Activated naive CD8-positive, alpha-beta T cell treated with anti-CD3 and anti-CD28 coated beads, Interleukin-2, amount 50 U/mL, for 24 hours (primary cell): ENCODE data around the gene LPCAT2.

Source experiments
- ATAC-seq: fragments of 150-1000 bp; cut with Tn5 transposase; one replicate; pipeline ENCODE4 v1.10.0; 2021
- DNase-seq: peaks from one replicate; pipeline ENCODE4 v3.0.0; 2021
- H3K27ac Mint-ChIP-seq: one replicate; pipeline ENCODE4 v1.8.0; 2021; ENCODE audit warnings: mild to moderate bottlenecking, mixed read lengths
- H3K27me3 Mint-ChIP-seq: one replicate; pipeline ENCODE4 v1.8.0; 2021; ENCODE audit warnings: mixed read lengths
- H3K36me3 Mint-ChIP-seq: one replicate; pipeline ENCODE4 v1.8.0; 2021; ENCODE audit warnings: low read depth, mixed read lengths
- H3K4me1 Mint-ChIP-seq: one replicate; pipeline ENCODE4 v1.8.0; 2021; ENCODE audit warnings: mixed read lengths
- H3K4me3 Mint-ChIP-seq: one replicate; pipeline ENCODE4 v1.8.0; 2021; ENCODE audit warnings: mild to moderate bottlenecking, moderate library complexity, mixed read lengths
- H3K9me3 Mint-ChIP-seq: one replicate; pipeline ENCODE4 v1.8.0; 2021; ENCODE audit warnings: mixed read lengths

LPCAT2 gene

GRCh38 chr16:55492756-55493380 is 16.0 kb upstream of the LPCAT2 start:
- H3K27ac Mint-ChIP-seq, result no peak overlapping the region
- ATAC-seq, result no peak
- DNase-seq, result no peak

GRCh38 chr16:55494994-55495421 is 13.9 kb upstream of the LPCAT2 start:
- ATAC-seq (no peak), DNase-seq (no peak)
- Mint-ChIP-seq H3K4me3 (no peak overlapping the region), H3K27me3 (peaks cover 6% of the 10 kb centered on the region), H3K36me3 (no peaks in the 10 kb centered on the region), H3K27ac (no peak overlapping the region), H3K9me3 (no peaks in the 10 kb centered on the region), H3K4me1 (peaks cover 10% of the 10 kb centered on the region)

More at GRCh38 chr16:55492756-55493380, 16.0 kb upstream of the LPCAT2 start:
- H3K4me1 Mint-ChIP-seq, result peaks cover 2% of the 10 kb centered on the region
- H3K4me3 Mint-ChIP-seq, result no peak overlapping the region
- no peaks in the 10 kb centered on the region for H3K36me3 Mint-ChIP-seq
- H3K27me3 Mint-ChIP-seq, result peaks cover 6% of the 10 kb centered on the region
- H3K9me3 Mint-ChIP-seq, result no peaks in the 10 kb centered on the region

GRCh38 chr16:55495616-55496289 is 13.1 kb upstream of the LPCAT2 start:
- ATAC-seq (no peak), DNase-seq (no peak)
- no peak overlapping the region for H3K27ac Mint-ChIP-seq
- no peaks in the 10 kb centered on the region for H3K36me3 Mint-ChIP-seq
- peaks cover 6% of the 10 kb centered on the region for H3K27me3 Mint-ChIP-seq
- H3K4me1 Mint-ChIP-seq, result peaks cover 14% of the 10 kb centered on the region
- H3K4me3 Mint-ChIP-seq, result no peak overlapping the region
- no peaks in the 10 kb centered on the region for H3K9me3 Mint-ChIP-seq

- no peak overlapping the region for H3K27ac Mint-ChIP-seq
- H3K4me3 Mint-ChIP-seq, result no peak overlapping the region
- H3K9me3 Mint-ChIP-seq, result no peaks in the 10 kb centered on the region
- H3K36me3 Mint-ChIP-seq, result no peaks in the 10 kb centered on the region
- peaks cover 14% of the 10 kb centered on the region for H3K4me1 Mint-ChIP-seq
- peaks cover 6% of the 10 kb centered on the region for H3K27me3 Mint-ChIP-seq
- ATAC-seq (no peak), DNase-seq (no peak)
These were observed 12.2 kb upstream of the LPCAT2 start for GRCh38 chr16:55496509-55497145.

DNA sequence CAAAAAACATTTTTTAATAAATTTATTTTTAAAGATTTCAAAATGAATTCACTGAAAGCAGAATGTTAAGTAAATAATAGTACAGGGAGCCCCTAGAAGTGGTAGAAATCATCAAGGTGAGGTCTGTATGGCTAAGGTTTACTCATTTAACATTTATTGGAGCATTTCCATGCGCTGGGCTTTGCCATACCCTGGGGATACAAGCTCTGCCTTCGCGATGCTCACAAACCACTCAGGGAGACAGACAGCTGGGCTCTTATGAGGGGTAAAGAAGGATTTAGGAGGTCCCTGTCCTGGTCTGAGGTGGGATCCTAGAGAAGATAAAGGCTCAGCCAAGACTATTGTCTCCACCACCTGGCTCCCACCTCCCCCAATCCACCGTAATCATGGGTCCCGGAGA is 11.3 kb upstream of the LPCAT2 start:
- H3K4me1 Mint-ChIP-seq, result peaks cover 14% of the 10 kb centered on the region
- no peak overlapping the region for H3K4me3 Mint-ChIP-seq
- peaks cover 6% of the 10 kb centered on the region for H3K27me3 Mint-ChIP-seq
- H3K36me3 Mint-ChIP-seq, result no peaks in the 10 kb centered on the region
- H3K9me3 Mint-ChIP-seq, result no peaks in the 10 kb centered on the region
- H3K27ac Mint-ChIP-seq, result no peak overlapping the region
- no peak for DNase-seq
- no peak for ATAC-seq

DNA sequence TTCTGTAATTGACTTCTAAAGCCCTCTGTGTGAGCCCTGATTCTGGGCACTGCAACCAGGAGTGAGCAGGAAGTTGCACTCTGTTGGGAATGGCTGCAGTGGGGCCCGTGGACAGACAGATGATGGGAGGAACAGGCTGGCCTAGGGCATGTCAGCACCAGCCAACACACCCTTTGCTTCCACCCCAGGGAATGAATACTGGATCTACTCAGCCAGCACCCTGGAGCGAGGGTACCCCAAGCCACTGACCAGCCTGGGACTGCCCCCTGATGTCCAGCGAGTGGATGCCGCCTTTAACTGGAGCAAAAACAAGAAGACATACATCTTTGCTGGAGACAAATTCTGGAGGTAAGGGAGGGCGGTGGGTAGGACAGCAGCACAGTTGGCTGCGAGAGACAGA is 10.8 kb upstream of the LPCAT2 start:
- H3K36me3 Mint-ChIP-seq, result no peaks in the 10 kb centered on the region
- peaks cover 14% of the 10 kb centered on the region for H3K4me1 Mint-ChIP-seq
- DNase-seq (no peak), ATAC-seq (no peak)
- H3K9me3 Mint-ChIP-seq, result no peaks in the 10 kb centered on the region
- H3K4me3 Mint-ChIP-seq, result no peak overlapping the region
- H3K27me3 Mint-ChIP-seq, result peaks cover 6% of the 10 kb centered on the region
- H3K27ac Mint-ChIP-seq, result no peak overlapping the region

- no peaks in the 10 kb centered on the region for H3K9me3 Mint-ChIP-seq
- peaks cover 6% of the 10 kb centered on the region for H3K27me3 Mint-ChIP-seq
- DNase-seq, result no peak
- no peak overlapping the region for H3K27ac Mint-ChIP-seq
- ATAC-seq, result no peak
- no peaks in the 10 kb centered on the region for H3K36me3 Mint-ChIP-seq
- H3K4me3 Mint-ChIP-seq, result no peak overlapping the region
- H3K4me1 Mint-ChIP-seq, result peaks cover 14% of the 10 kb centered on the region
These were observed 9.6 kb upstream of the LPCAT2 start for GRCh38 chr16:55499281-55499680.

GRCh38 chr16:55499951-55500529 is 8.8 kb upstream of the LPCAT2 start:
- Mint-ChIP-seq H3K4me3 (no peak overlapping the region), H3K9me3 (no peaks in the 10 kb centered on the region), H3K36me3 (no peaks in the 10 kb centered on the region), H3K4me1 (peaks cover 14% of the 10 kb centered on the region), H3K27me3 (peaks cover 6% of the 10 kb centered on the region), H3K27ac (no peak overlapping the region)
- DNase-seq (no peak), ATAC-seq (peak; percentile 55)

GRCh38 chr16:55500530-55501011 is 8.3 kb upstream of the LPCAT2 start:
- DNase-seq (no peak), ATAC-seq (no peak)
- Mint-ChIP-seq H3K27me3 (peaks cover 6% of the 10 kb centered on the region), H3K36me3 (no peaks in the 10 kb centered on the region), H3K4me1 (peaks cover 14% of the 10 kb centered on the region), H3K4me3 (no peak overlapping the region), H3K27ac (no peak overlapping the region), H3K9me3 (no peaks in the 10 kb centered on the region)

- no peak overlapping the region for H3K27ac Mint-ChIP-seq
- no peak overlapping the region for H3K4me3 Mint-ChIP-seq
- peaks cover 6% of the 10 kb centered on the region for H3K27me3 Mint-ChIP-seq
- peaks cover 14% of the 10 kb centered on the region for H3K4me1 Mint-ChIP-seq
- H3K9me3 Mint-ChIP-seq, result no peaks in the 10 kb centered on the region
- no peak for ATAC-seq
- H3K36me3 Mint-ChIP-seq, result no peaks in the 10 kb centered on the region
- DNase-seq, result no peak
These were observed 7.1 kb upstream of the LPCAT2 start for GRCh38 chr16:55501549-55502322.

DNA sequence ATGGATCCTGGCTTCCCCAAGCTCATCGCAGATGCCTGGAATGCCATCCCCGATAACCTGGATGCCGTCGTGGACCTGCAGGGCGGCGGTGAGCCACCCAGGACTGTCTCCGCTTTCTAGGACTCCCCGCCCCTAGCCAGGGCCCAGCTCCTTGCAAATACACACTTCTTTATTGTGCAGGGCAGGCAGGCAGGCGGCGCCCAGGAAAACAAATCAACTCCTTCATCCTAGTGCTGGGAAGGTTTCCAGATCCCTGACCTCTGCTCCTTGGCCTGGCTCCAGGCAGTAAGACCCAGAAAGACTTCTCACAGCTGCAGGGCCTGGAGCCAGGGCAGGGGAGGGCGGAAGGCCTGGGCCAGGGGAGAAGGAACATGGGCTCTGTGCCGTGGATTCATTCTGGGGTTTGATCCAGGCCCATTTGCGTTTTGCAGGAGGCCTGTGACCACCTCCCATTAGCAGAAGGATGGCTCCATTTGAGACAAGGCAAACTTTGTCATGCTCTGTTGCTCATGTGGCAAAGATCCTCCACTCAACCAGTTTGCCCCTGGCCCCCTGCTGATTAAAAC is 6.0 kb upstream of the LPCAT2 start:
- no peak overlapping the region for H3K4me3 Mint-ChIP-seq
- no peak for ATAC-seq
- H3K27ac Mint-ChIP-seq, result no peak overlapping the region
- peaks cover 11% of the 10 kb centered on the region for H3K4me1 Mint-ChIP-seq
- no peak for DNase-seq
- no peaks in the 10 kb centered on the region for H3K9me3 Mint-ChIP-seq
- no peaks in the 10 kb centered on the region for H3K36me3 Mint-ChIP-seq
- peaks cover 6% of the 10 kb centered on the region for H3K27me3 Mint-ChIP-seq

DNA sequence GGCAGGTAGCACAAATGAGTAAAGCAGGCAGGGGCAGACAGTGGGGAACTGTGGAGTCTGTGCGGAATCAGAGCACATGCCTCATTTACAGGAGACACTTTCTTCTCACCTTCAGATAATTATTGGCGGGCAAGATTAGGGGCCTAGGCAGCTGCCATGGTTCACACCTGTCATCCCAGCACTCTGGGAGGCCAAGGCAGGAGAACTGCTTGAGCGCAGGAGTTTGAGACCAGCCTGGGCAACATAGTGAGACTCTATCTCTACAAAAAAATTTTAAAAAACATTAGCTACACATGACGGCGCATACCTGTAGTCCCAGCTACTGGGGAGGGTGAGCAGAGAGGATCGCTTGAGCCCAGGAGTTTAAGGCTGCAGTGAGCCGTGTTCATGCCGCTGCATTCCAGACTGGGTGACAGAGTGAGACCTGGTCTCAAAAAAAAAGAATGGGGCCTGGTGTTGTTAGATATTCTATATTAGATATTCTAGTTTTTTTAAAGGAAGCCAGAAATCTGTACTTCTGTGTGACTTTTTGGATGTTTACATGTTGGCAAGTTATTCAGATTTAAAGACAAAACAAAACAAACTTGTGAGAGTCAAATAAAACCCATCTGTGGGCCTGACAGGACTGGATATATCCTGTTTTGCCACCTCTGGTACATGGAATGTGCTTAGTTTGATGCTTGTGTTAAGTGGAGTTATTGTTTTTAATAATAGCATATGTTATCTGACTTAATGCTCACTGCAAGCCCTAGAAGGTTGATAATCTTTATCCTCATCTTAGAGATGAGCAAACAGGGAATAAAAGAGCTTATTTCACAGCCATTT is 4.9 kb upstream of the LPCAT2 start:
- Mint-ChIP-seq H3K36me3 (no peaks in the 10 kb centered on the region), H3K27ac (no peak overlapping the region), H3K4me3 (no peak overlapping the region), H3K4me1 (peaks cover 13% of the 10 kb centered on the region), H3K27me3 (peaks cover 15% of the 10 kb centered on the region), H3K9me3 (no peaks in the 10 kb centered on the region)
- DNase-seq (no peak), ATAC-seq (no peak)

GRCh38 chr16:55505333-55506015 is 3.4 kb upstream of the LPCAT2 start:
- Mint-ChIP-seq H3K4me1 (peaks cover 6% of the 10 kb centered on the region), H3K36me3 (no peaks in the 10 kb centered on the region), H3K27me3 (peaks cover 26% of the 10 kb centered on the region), H3K27ac (no peak overlapping the region), H3K9me3 (no peaks in the 10 kb centered on the region), H3K4me3 (no peak overlapping the region)
- ATAC-seq (no peak), DNase-seq (no peak)
